Aorta (tissue), 5 donors: Measurements from ENCODE around the gene ZBTB38. TPM values are rescaled to one million over a fixed set of nuclear protein-coding genes. Genes with fewer than 3 reads are reported as not detected.

Source experiments
- ATAC-seq: fragments of 200-7000 bp; cut with Tn5 transposase; one replicate; pipeline ENCODE4 v1.9.1; 2022; ENCODE audit warnings: moderate library complexity; ENCODE audit not compliant: low FRiP score
- DNase-seq, 2 donors: peaks; one replicate each; pipeline ENCODE4 v3.0.0-alpha.2; 2020
- H3K27ac ChIP-seq, 2 donors: one replicate each; pipeline ENCODE4 v1.5.1; 2013; ENCODE audit warnings: low read length in 2 of 2, mild to moderate bottlenecking in 2 of 2, moderate library complexity in 2 of 2, control low read depth in 1 of 2, inconsistent platforms in 1 of 2, low read depth in 1 of 2
- H3K27me3 ChIP-seq, 2 donors: one replicate each; pipeline ENCODE4 v1.6.1; 2013; ENCODE audit warnings: control low read depth in 1 of 2, low read length in 1 of 2, mild to moderate bottlenecking in 1 of 2, moderate library complexity in 1 of 2; ENCODE audit not compliant: insufficient read depth in 2 of 2, control insufficient read depth in 1 of 2
- H3K36me3 ChIP-seq, 2 donors: one replicate each; pipeline ENCODE4 v1.6.1; 2013; ENCODE audit warnings: control low read depth in 1 of 2, low read length in 1 of 2, mild to moderate bottlenecking in 1 of 2; ENCODE audit not compliant: insufficient read depth in 2 of 2, control insufficient read depth in 1 of 2
- H3K4me1 ChIP-seq, 2 donors: one replicate each; pipeline ENCODE4 v1.6.1; 2013; ENCODE audit warnings: low read length in 2 of 2, control low read depth in 1 of 2, mild to moderate bottlenecking in 1 of 2, moderate library complexity in 1 of 2; ENCODE audit not compliant: insufficient read depth in 2 of 2, control insufficient read depth in 1 of 2
- H3K4me3 ChIP-seq, 2 donors: one replicate each; pipeline ENCODE4 v1.5.1; 2013; ENCODE audit warnings: low read length in 2 of 2, control low read depth in 1 of 2, mild to moderate bottlenecking in 1 of 2
- H3K9me3 ChIP-seq: one replicate; pipeline ENCODE4 v1.6.1; 2013; ENCODE audit warnings: mild to moderate bottlenecking, low read length; ENCODE audit not compliant: control insufficient read depth
- WGBS, 2 donors: extraction: QIAGEN DNeasy Blood & Tissue Kit; methylation state at CpG; one replicate each; pipeline ENCODE4 v1.1.7; 2013; 5-methylcytosine and 5-hydroxymethylcytosine counted together
- intact Hi-C, 2 donors: fragments of 100-400 bp; cut with DNase I; formaldehyde crosslinking; loops; one replicate each; pipeline versions ENCODE4 v1.14.2 to v1.15.0; 2022
- polyA plus RNA-seq, 2 donors: library from polyadenylated mRNA; stranded (reverse); fragments of 200-250 nt; gene quantifications; one replicate each; pipeline ENCODE4 v1.2.3, GENCODE V29; 2013
- total RNA-seq, 2 donors: library from RNA; stranded (reverse); fragmentation: NEBNext Ultra II Directional; extraction: Animal tissue kit (Norgen Biotek cat#: 25700); gene quantifications; one replicate each; pipeline ENCODE4 v1.2.1, GENCODE V29; 2021
- donor health status: healthy with polysubstance abuse.
- donor health status: Bipolar disorder and iron deficiency.
- donor health status: DM: no; HTN: no; CAD: no.
- donor health status: DM: no; HTN: no; CAD: no.
- donor health status: DM: yes; HTN: yes; CAD: no.

The ZBTB38 gene
- total and polyA plus RNA-seq, 4 donors: 21.2 to 139 (median 83.8) TPM

GRCh38 chr3:141412087-141412935 is 44.0 kb downstream of the ZBTB38 start:
- peak; percentile 83 for ATAC-seq

GRCh38 chr3:141412936-141413354 is 44.6 kb downstream of the ZBTB38 start:
- H3K4me1 ChIP-seq: peaks cover 4% of the 10 kb centered on the region in 2 donors
- H3K9me3 ChIP-seq: no peaks in the 10 kb centered on the region
- peak overlapping the region; percentile 8 to 89 for H3K27ac ChIP-seq
- peak; percentile 96 to 97 for DNase-seq
- peaks cover 0 to 6% of the 10 kb centered on the region in 2 donors for H3K36me3 ChIP-seq
- intact Hi-C loops: loop anchor here in 1 of 2 donors (5.0 kb wide), 1 partner anchor 51 kb away; no protein-coding TSS in a partner anchor
- no peaks in the 10 kb centered on the region for H3K27me3 ChIP-seq
- no peak overlapping the region for H3K4me3 ChIP-seq
- WGBS, 2 donors: 1 to 6% methylated on average over 11 of the region's 11 CpGs
- peak; percentile 91 for ATAC-seq

More at GRCh38 chr3:141412087-141412935, 44.0 kb downstream of the ZBTB38 start:
- Histone ChIP-seq H3K9me3 (no peaks in the 10 kb centered on the region), H3K27me3 (no peaks in the 10 kb centered on the region), H3K36me3 (peaks cover 0 to 6% of the 10 kb centered on the region in 2 donors), H3K27ac (peak overlapping the region; percentile 50 to 99), H3K4me3 (peak overlapping the region; percentile 21 to 77), H3K4me1 (peaks cover 4% of the 10 kb centered on the region in 2 donors)
- DNase-seq: peak in 1 of 2 donors; percentile 70
- intact Hi-C loops: loop anchor here in 1 of 2 donors (5.0 kb wide), 1 partner anchor 50 kb away; no protein-coding TSS in a partner anchor
- 2 to 3% methylated on average over 10 of the region's 10 CpGs for WGBS, 2 donors

- no peak overlapping the region for H3K4me3 ChIP-seq
- H3K9me3 ChIP-seq: no peaks in the 10 kb centered on the region
- peak overlapping the region; percentile 8 to 89 for H3K27ac ChIP-seq
- ATAC-seq: no peak
- intact Hi-C loops: loop anchor here in 1 of 2 donors (5.0 kb wide), 1 partner anchor 51 kb away; no protein-coding TSS in a partner anchor
- WGBS, 2 donors: 39 to 56% methylated on average over 3 of the region's 3 CpGs
- peaks cover 4% of the 10 kb centered on the region in 2 donors for H3K4me1 ChIP-seq
- DNase-seq: no peak
- no peaks in the 10 kb centered on the region for H3K27me3 ChIP-seq
- peaks cover 0 to 8% of the 10 kb centered on the region in 2 donors for H3K36me3 ChIP-seq
These were observed 45.1 kb downstream of the ZBTB38 start for GRCh38 chr3:141413391-141413790.

DNA sequence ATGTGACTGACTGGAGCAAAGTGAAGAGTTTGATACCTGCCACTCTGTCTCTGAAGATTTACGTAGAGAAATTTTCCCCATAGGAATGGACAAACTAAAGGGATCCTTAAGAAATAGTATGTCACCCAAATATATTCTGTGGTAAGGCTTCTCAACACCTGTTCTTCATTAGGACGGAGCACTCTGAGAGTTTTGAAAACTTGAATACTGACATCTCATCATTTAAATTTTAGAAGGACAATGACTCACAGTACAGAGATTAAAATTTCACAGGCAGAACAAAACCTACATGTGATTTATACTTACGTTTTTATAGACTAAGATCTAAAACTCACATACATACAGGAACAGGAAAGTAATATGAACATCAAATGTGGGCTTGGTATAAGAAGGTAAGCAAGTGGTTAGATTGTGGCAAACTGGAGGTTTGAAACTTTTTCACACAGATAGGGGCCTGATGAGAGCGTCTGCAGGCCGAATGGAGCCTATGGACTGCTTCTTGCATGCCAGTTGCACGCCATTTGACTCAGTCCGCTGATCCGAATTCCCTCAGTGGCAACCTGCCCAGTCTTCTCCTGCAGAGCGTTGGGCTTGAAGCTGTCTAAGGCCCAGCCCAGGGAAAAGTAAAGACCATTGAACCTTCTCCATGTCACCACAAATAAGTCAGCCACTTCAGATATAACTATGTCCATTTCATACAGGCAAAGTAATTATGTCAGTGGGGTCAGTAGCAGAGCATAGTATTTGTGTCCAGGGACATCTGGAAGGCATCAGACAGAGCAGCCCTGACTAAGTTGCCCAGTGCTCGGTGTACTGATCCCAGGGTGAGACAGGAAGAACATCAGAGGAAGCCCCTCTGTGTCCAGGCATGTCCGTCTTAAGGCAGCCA is 45.7 kb downstream of the ZBTB38 start:
- Histone ChIP-seq H3K4me3 (no peak overlapping the region), H3K27me3 (no peaks in the 10 kb centered on the region), H3K9me3 (no peaks in the 10 kb centered on the region), H3K36me3 (peaks cover 0 to 8% of the 10 kb centered on the region in 2 donors), H3K27ac (peak overlapping the region in 1 of 2 donors; percentile 70), H3K4me1 (peaks cover 4% of the 10 kb centered on the region in 2 donors)
- no peak for ATAC-seq
- peak in 1 of 2 donors; percentile 63 for DNase-seq
- WGBS, 2 donors: 43 to 50% methylated on average over 11 of the region's 11 CpGs
- intact Hi-C loops: loop anchor here in 1 of 2 donors (5.0 kb wide), 1 partner anchor 52 kb away; no protein-coding TSS in a partner anchor

DNA sequence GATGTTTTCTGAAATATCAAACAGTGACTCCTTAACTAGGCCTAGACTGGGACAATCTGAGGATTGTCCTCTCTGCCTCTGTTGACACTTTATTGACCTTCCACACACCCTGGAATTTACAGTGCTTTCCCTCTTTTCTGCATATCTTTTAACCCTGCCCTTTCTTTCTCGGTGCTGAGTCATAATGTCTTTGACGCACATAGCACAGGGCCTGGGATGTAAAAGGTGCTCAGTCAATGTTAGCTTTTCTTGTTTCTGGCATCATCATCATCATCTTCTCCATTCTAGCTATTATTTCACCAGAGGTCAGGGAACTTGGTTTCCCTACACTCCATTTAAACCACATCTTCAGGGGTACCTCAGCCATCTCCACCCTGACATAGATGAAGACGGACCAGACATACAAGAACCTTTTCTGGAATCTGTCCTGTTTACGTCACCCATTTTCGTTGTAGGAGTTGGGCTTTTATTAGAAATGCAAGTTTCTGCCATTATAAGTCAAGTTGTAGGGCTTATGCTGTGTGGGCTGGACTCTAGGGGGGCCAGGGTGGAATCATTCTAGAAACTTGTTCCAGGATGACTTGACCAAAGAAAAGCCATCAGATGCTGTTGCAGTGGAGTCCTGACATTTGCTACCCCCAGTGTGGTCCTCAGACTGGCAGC is 46.6 kb downstream of the ZBTB38 start:
- Histone ChIP-seq H3K4me3 (no peak overlapping the region), H3K27me3 (no peaks in the 10 kb centered on the region), H3K36me3 (peaks cover 0 to 8% of the 10 kb centered on the region in 2 donors), H3K27ac (peak overlapping the region in 1 of 2 donors; percentile 48), H3K4me1 (peaks cover 4% of the 10 kb centered on the region in 2 donors), H3K9me3 (no peaks in the 10 kb centered on the region)
- WGBS, 2 donors: 77 to 79% methylated on average over 5 of the region's 5 CpGs
- intact Hi-C loops: loop anchor here in 1 of 2 donors (5.0 kb wide), 1 partner anchor 53 kb away; no protein-coding TSS in a partner anchor
- ATAC-seq (no peak), DNase-seq (no peak)

- Histone ChIP-seq H3K27ac (peak overlapping the region; percentile 10 to 20), H3K4me3 (no peak overlapping the region), H3K4me1 (peaks cover under 1 to 4% of the 10 kb centered on the region in 2 donors), H3K36me3 (peaks cover 0 to 8% of the 10 kb centered on the region in 2 donors), H3K9me3 (no peaks in the 10 kb centered on the region), H3K27me3 (no peaks in the 10 kb centered on the region)
- DNase-seq: no peak
- no peak for ATAC-seq
- intact Hi-C loops: no loop called here
- 23 to 33% methylated on average over 3 of the region's 3 CpGs for WGBS, 2 donors
These were observed 47.6 kb downstream of the ZBTB38 start for GRCh38 chr3:141415953-141416352.
